ACC112 (cell line): ENCODE measurements around the gene MYLK4.

Experiments used
- H2AFZ ChIP-seq: fragments of 200-600 bp; sonication (generic); one replicate; pipeline ENCODE4 v1.6.0; 2017; ENCODE audit warnings: antibody characterized with exemption, low read length; ENCODE audit not compliant: unreplicated experiment
- H3K27ac ChIP-seq: fragments of 200-600 bp; sonication (generic); 2 replicates; pipeline ENCODE4 v1.5.1; 2014; ENCODE audit warnings: low read depth, mild to moderate bottlenecking, antibody characterized with exemption, low read length, moderate library complexity
- H3K27me3 ChIP-seq: fragments of 200-600 bp; sonication (generic); 2 replicates; pipeline ENCODE4 v1.6.1; 2014; ENCODE audit warnings: mild to moderate bottlenecking, antibody characterized with exemption, low read length, moderate library complexity, mixed read lengths; ENCODE audit not compliant: insufficient read depth
- H3K36me3 ChIP-seq: fragments of 200-600 bp; sonication (generic); 2 replicates; pipeline ENCODE4 v1.6.1; 2016; ENCODE audit warnings: mild to moderate bottlenecking, antibody characterized with exemption, low read length, moderate library complexity, mixed read lengths; ENCODE audit not compliant: insufficient read depth
- H3K4me1 ChIP-seq: fragments of 200-600 bp; sonication (generic); one replicate; pipeline ENCODE4 v1.6.1; 2016; ENCODE audit warnings: low read length, mixed read lengths; ENCODE audit not compliant: insufficient read depth, unreplicated experiment, control insufficient read depth
- H3K4me3 ChIP-seq: fragments of 200-600 bp; sonication (generic); 2 replicates; pipeline ENCODE4 v1.5.1; 2014; ENCODE audit warnings: mild to moderate bottlenecking, low read depth, low read length
- H3K79me2 ChIP-seq: fragments of 200-600 bp; sonication (generic); one replicate; pipeline ENCODE4 v1.6.0; 2016; ENCODE audit warnings: low read length; ENCODE audit not compliant: control insufficient read depth, unreplicated experiment, insufficient read depth

The MYLK4 gene

GRCh38 chr6:2656460-2657079 is 94.2 kb downstream of the MYLK4 start:
- Histone ChIP-seq H3K79me2 (no peaks in the 10 kb centered on the region), H3K36me3 (no peaks in the 10 kb centered on the region), H3K4me3 (no peak overlapping the region), H3K27ac (no peak overlapping the region), H3K27me3 (no peaks in the 10 kb centered on the region), H2AFZ (no peak overlapping the region), H3K4me1 (no peaks in the 10 kb centered on the region)

GRCh38 chr6:2655844-2656433 is 94.8 kb downstream of the MYLK4 start:
- H3K36me3 ChIP-seq, result no peaks in the 10 kb centered on the region
- H3K27me3 ChIP-seq, result no peaks in the 10 kb centered on the region
- no peaks in the 10 kb centered on the region for H3K4me1 ChIP-seq
- H3K79me2 ChIP-seq, result no peaks in the 10 kb centered on the region
- H3K4me3 ChIP-seq, result no peak overlapping the region
- H2AFZ ChIP-seq, result no peak overlapping the region
- no peak overlapping the region for H3K27ac ChIP-seq

GRCh38 chr6:2653369-2654032 is 97.2 kb downstream of the MYLK4 start:
- no peak overlapping the region for H3K4me3 ChIP-seq
- no peaks in the 10 kb centered on the region for H3K36me3 ChIP-seq
- no peak overlapping the region for H3K27ac ChIP-seq
- no peak overlapping the region for H2AFZ ChIP-seq
- H3K79me2 ChIP-seq, result no peaks in the 10 kb centered on the region
- no peaks in the 10 kb centered on the region; the same call in 1 of the 2 replicates for H3K27me3 ChIP-seq
- H3K4me1 ChIP-seq, result no peaks in the 10 kb centered on the region

GRCh38 chr6:2652611-2653010 is 98.1 kb downstream of the MYLK4 start:
- no peaks in the 10 kb centered on the region for H3K4me1 ChIP-seq
- no peaks in the 10 kb centered on the region; the same call in 1 of the 2 replicates for H3K27me3 ChIP-seq
- no peaks in the 10 kb centered on the region for H3K79me2 ChIP-seq
- H3K4me3 ChIP-seq, result no peak overlapping the region
- no peak overlapping the region for H2AFZ ChIP-seq
- no peaks in the 10 kb centered on the region for H3K36me3 ChIP-seq
- no peak overlapping the region for H3K27ac ChIP-seq

- no peaks in the 10 kb centered on the region for H3K36me3 ChIP-seq
- H3K4me1 ChIP-seq, result no peaks in the 10 kb centered on the region
- H3K27ac ChIP-seq, result no peak overlapping the region
- no peak overlapping the region for H3K4me3 ChIP-seq
- H3K79me2 ChIP-seq, result no peaks in the 10 kb centered on the region
- no peak overlapping the region for H2AFZ ChIP-seq
- peaks cover 4% of the 10 kb centered on the region for H3K27me3 ChIP-seq
Observed at GRCh38 chr6:2651961-2652360, 98.8 kb downstream of the MYLK4 start.

- Histone ChIP-seq H3K36me3 (no peaks in the 10 kb centered on the region), H3K4me1 (no peaks in the 10 kb centered on the region), H3K79me2 (no peaks in the 10 kb centered on the region), H3K27me3 (peaks cover 4% of the 10 kb centered on the region), H3K27ac (no peak overlapping the region), H2AFZ (no peak overlapping the region), H3K4me3 (no peak overlapping the region)
Observed at GRCh38 chr6:2651536-2651935, 99.2 kb downstream of the MYLK4 start.

- Histone ChIP-seq H3K27ac (no peak overlapping the region), H3K36me3 (no peaks in the 10 kb centered on the region), H3K4me3 (no peak overlapping the region), H3K27me3 (peaks cover 29% of the 10 kb centered on the region), H3K4me1 (no peaks in the 10 kb centered on the region), H3K79me2 (no peaks in the 10 kb centered on the region), H2AFZ (no peak overlapping the region)
Observed at GRCh38 chr6:2646346-2646745, 104.4 kb downstream of the MYLK4 start.

- H3K4me3 ChIP-seq, result no peak overlapping the region
- H3K27ac ChIP-seq, result no peak overlapping the region
- H3K27me3 ChIP-seq, result peaks cover 32% of the 10 kb centered on the region
Observed at GRCh38 chr6:2643935-2644539, 106.7 kb downstream of the MYLK4 start.

GRCh38 chr6:2643130-2643529 is 107.6 kb downstream of the MYLK4 start:
- Histone ChIP-seq H3K27me3 (peaks cover 32% of the 10 kb centered on the region), H3K79me2 (no peaks in the 10 kb centered on the region), H3K36me3 (no peaks in the 10 kb centered on the region), H3K27ac (no peak overlapping the region), H3K4me3 (no peak overlapping the region), H2AFZ (no peak overlapping the region), H3K4me1 (no peaks in the 10 kb centered on the region)

More at GRCh38 chr6:2643935-2644539, 106.7 kb downstream of the MYLK4 start:
- H2AFZ ChIP-seq, result no peak overlapping the region
- no peaks in the 10 kb centered on the region for H3K36me3 ChIP-seq
- no peaks in the 10 kb centered on the region for H3K4me1 ChIP-seq
- no peaks in the 10 kb centered on the region for H3K79me2 ChIP-seq

GRCh38 chr6:2641044-2641725 is 109.5 kb downstream of the MYLK4 start:
- Histone ChIP-seq H2AFZ (no peak overlapping the region), H3K27me3 (peaks cover 28% of the 10 kb centered on the region), H3K4me3 (no peak overlapping the region)

More at GRCh38 chr6:2641044-2641725, 109.5 kb downstream of the MYLK4 start:
- Histone ChIP-seq H3K27ac (no peak overlapping the region), H3K4me1 (no peaks in the 10 kb centered on the region), H3K36me3 (no peaks in the 10 kb centered on the region), H3K79me2 (no peaks in the 10 kb centered on the region)
